ENCODE results near the gene BACE1-AS. TPM values are rescaled to one million over a fixed set of nuclear protein-coding genes. Genes with fewer than 3 reads are reported as not detected.
"Not testable (repeated sequence)": the region's sequence is repeated elsewhere in the genome, so short reads cannot be mapped to it uniquely, and the experiment has no call there.

BACE1-AS gene
- total RNA-seq, 4 donors from 2014 or later = 5.1 to 10.1 (median 6.7) TPM

GRCh38 chr11:117255966-117256365 is 35.2 kb upstream of the BACE1-AS start:
- in situ Hi-C loops (cut with MboI; ENCODE audit: low pct_ligation_motif_present in 1 of 4, low pct_unique_long_range_greater_than_20kb in 1 of 4, low sequenced_read_pairs in 3 of 4) = no loop called here
- H3K4me3 ChIP-seq = no peak overlapping the region

GRCh38 chr11:117256573-117256972 is 34.6 kb upstream of the BACE1-AS start:
- no peaks in the 10 kb centered on the region for H3K27me3 ChIP-seq
- intact Hi-C loops (cut with DNase I; ENCODE audit: low total_unique reads) (loop anchor here (5.0 kb wide), 1 partner anchor 601 kb away; no protein-coding TSS in a partner anchor), in situ Hi-C loops (cut with MboI; ENCODE audit: low pct_ligation_motif_present in 1 of 4, low pct_unique_long_range_greater_than_20kb in 1 of 4, low sequenced_read_pairs in 3 of 4) (no loop called here)
- DNase-seq = no peak
- peaks cover 0 to 13% (median 3%) of the 10 kb centered on the region in 4 donors for H3K36me3 ChIP-seq
- H3K9me3 ChIP-seq = no peaks in the 10 kb centered on the region
- no peaks in the 10 kb centered on the region for H3K4me1 ChIP-seq
- no peak for TF ChIP-seq EP300 (IDR thresholded peaks at IDR 0.05; ENCODE audit: low read depth)
- TF ChIP-seq POLR2AphosphoS5 (IDR thresholded peaks at IDR 0.05) = no peak
- TF ChIP-seq CTCF (IDR thresholded peaks at IDR 0.05) = no peak
- 14 to 67% methylated on average over 1 to 2 of the region's 2 CpGs for WGBS, 2 donors (ENCODE audit: low coverage in 1 of 2)
- no peak overlapping the region for H3K4me3 ChIP-seq
- H3K27ac ChIP-seq = no peak overlapping the region

More at GRCh38 chr11:117255966-117256365, 35.2 kb upstream of the BACE1-AS start:
- no peak for DNase-seq
- H3K27me3 ChIP-seq = no peaks in the 10 kb centered on the region
- no peak overlapping the region for H3K27ac ChIP-seq
- peaks cover 0 to 7% (median 3%) of the 10 kb centered on the region in 4 donors for H3K36me3 ChIP-seq
- WGBS, 2 donors (ENCODE audit: low coverage in 1 of 2) = 10 to 61% methylated on average over 3 of the region's 3 CpGs
- TF ChIP-seq POLR2A (IDR thresholded peaks at IDR 0.05) = no peak
- no peaks in the 10 kb centered on the region for H3K4me1 ChIP-seq
- intact Hi-C loops (cut with DNase I; ENCODE audit: low total_unique reads) = loop anchor here (5.0 kb wide), 1 partner anchor 601 kb away; no protein-coding TSS in a partner anchor
- no peaks in the 10 kb centered on the region for H3K9me3 ChIP-seq

- DNase-seq = no peak
- no peak for TF ChIP-seq EP300 (IDR thresholded peaks at IDR 0.05; ENCODE audit: low read depth)
- no peak for TF ChIP-seq POLR2AphosphoS5 (IDR thresholded peaks at IDR 0.05)
- TF ChIP-seq POLR2A (IDR thresholded peaks at IDR 0.05) = no peak
- no peak for TF ChIP-seq CTCF (IDR thresholded peaks at IDR 0.05)
- intact Hi-C loops (cut with DNase I; ENCODE audit: low total_unique reads) = loop anchor here (5.0 kb wide), 1 partner anchor 599 kb away; no protein-coding TSS in a partner anchor
- 67 to 84% methylated on average over 2 of the region's 2 CpGs for WGBS, 2 donors (ENCODE audit: low coverage in 1 of 2)
- Histone ChIP-seq H3K4me3 (no peak overlapping the region), H3K27ac (no peak overlapping the region), H3K9me3 (no peaks in the 10 kb centered on the region), H3K4me1 (no peaks in the 10 kb centered on the region), H3K27me3 (no peaks in the 10 kb centered on the region), H3K36me3 (peaks cover 0 to 14% (median 0%) of the 10 kb centered on the region in 4 donors)
- in situ Hi-C loops (cut with MboI; ENCODE audit: low pct_ligation_motif_present in 1 of 4, low pct_unique_long_range_greater_than_20kb in 1 of 4, low sequenced_read_pairs in 3 of 4) = no loop called here
These were observed 32.6 kb upstream of the BACE1-AS start for GRCh38 chr11:117258576-117258975.

- DNase-seq = no peak
- H3K27ac ChIP-seq = no peak overlapping the region
- in situ Hi-C loops (cut with MboI; ENCODE audit: low pct_ligation_motif_present in 1 of 4, low pct_unique_long_range_greater_than_20kb in 1 of 4, low sequenced_read_pairs in 3 of 4) (no loop called here), intact Hi-C loops (cut with DNase I; ENCODE audit: low total_unique reads) (loop anchor here (5.0 kb wide), 1 partner anchor 598 kb away; no protein-coding TSS in a partner anchor)
- TF ChIP-seq CTCF (IDR thresholded peaks at IDR 0.05) (no peak), POLR2AphosphoS5 (IDR thresholded peaks at IDR 0.05) (no peak), POLR2A (IDR thresholded peaks at IDR 0.05) (no peak), EP300 (IDR thresholded peaks at IDR 0.05; ENCODE audit: low read depth) (no peak)
- WGBS, 2 donors (ENCODE audit: low coverage in 1 of 2) = 46 to 64% methylated on average over 1 of the region's 1 CpG
- H3K9me3 ChIP-seq = no peaks in the 10 kb centered on the region
- H3K27me3 ChIP-seq = no peaks in the 10 kb centered on the region
- H3K4me1 ChIP-seq = no peaks in the 10 kb centered on the region
- H3K4me3 ChIP-seq = no peak overlapping the region
- H3K36me3 ChIP-seq = peaks cover 0 to 14% (median 0%) of the 10 kb centered on the region in 4 donors
These were observed 31.7 kb upstream of the BACE1-AS start for GRCh38 chr11:117259417-117259816.

- DNase-seq; H3K4me3 ChIP-seq; intact Hi-C loops (cut with DNase I; ENCODE audit: low total_unique reads); H3K27me3 ChIP-seq; H3K4me1 ChIP-seq; H3K9me3 ChIP-seq; in situ Hi-C loops (cut with MboI; ENCODE audit: low pct_ligation_motif_present in 1 of 4, low pct_unique_long_range_greater_than_20kb in 1 of 4, low sequenced_read_pairs in 3 of 4); H3K27ac ChIP-seq: not testable (repeated sequence)
- 87 to 96% methylated on average over 5 to 7 of the region's 7 CpGs for WGBS, 2 donors (ENCODE audit: low coverage in 1 of 2)
- H3K36me3 ChIP-seq = peaks cover 0 to 14% (median 0%) of the 10 kb centered on the region in 4 donors
These were observed 26.4 kb upstream of the BACE1-AS start for GRCh38 chr11:117264624-117265323.
